ENCODE data around the gene MDGA2.
"Not testable (repeated sequence)": the region's sequence is repeated elsewhere in the genome, so short reads cannot be mapped to it uniquely, and the experiment has no call there.

The MDGA2 gene

GRCh38 chr14:47328376-47328775 is 347.0 kb downstream of the MDGA2 start:
- no peak for DNase-seq (ENCODE audit: low spot score)

- DNase-seq (ENCODE audit: low spot score): no peak
These were observed 348.1 kb downstream of the MDGA2 start for GRCh38 chr14:47327336-47327735.

- DNase-seq (ENCODE audit: low spot score): peak; percentile 0
These were observed 352.7 kb downstream of the MDGA2 start for GRCh38 chr14:47322751-47323150.

GRCh38 chr14:47302121-47302520 is 373.3 kb downstream of the MDGA2 start:
- DNase-seq (ENCODE audit: low spot score): no peak

- no peak for DNase-seq (ENCODE audit: low spot score)
These were observed 374.6 kb downstream of the MDGA2 start for GRCh38 chr14:47300796-47301195.

GRCh38 chr14:47297374-47297773 is 378.0 kb downstream of the MDGA2 start:
- no peak for DNase-seq (ENCODE audit: low spot score)

GRCh38 chr14:47284283-47284682 is 391.1 kb downstream of the MDGA2 start:
- DNase-seq (ENCODE audit: low spot score): no peak

GRCh38 chr14:47281761-47282160 is 393.6 kb downstream of the MDGA2 start:
- not testable (repeated sequence) for DNase-seq (ENCODE audit: low spot score)

GRCh38 chr14:47278233-47278842 is 397.1 kb downstream of the MDGA2 start:
- peak; percentile 37 for DNase-seq (ENCODE audit: low spot score)

GRCh38 chr14:47277703-47278102 is 397.7 kb downstream of the MDGA2 start:
- no peak for DNase-seq (ENCODE audit: low spot score)

GRCh38 chr14:47276931-47277330 is 398.5 kb downstream of the MDGA2 start:
- no peak for DNase-seq (ENCODE audit: low spot score)

- no peak for DNase-seq (ENCODE audit: low spot score)
These were observed 401.5 kb downstream of the MDGA2 start for GRCh38 chr14:47273939-47274338.

GRCh38 chr14:47270715-47271114 is 404.7 kb downstream of the MDGA2 start:
- DNase-seq (ENCODE audit: low spot score): no peak

GRCh38 chr14:47269756-47270492 is 405.5 kb downstream of the MDGA2 start:
- peak; percentile 4 for DNase-seq (ENCODE audit: low spot score)

- DNase-seq (ENCODE audit: low spot score): no peak
These were observed 410.6 kb downstream of the MDGA2 start for GRCh38 chr14:47264842-47265241.

GRCh38 chr14:47262801-47263200 is 412.6 kb downstream of the MDGA2 start:
- DNase-seq (ENCODE audit: low spot score): no peak

- no peak for DNase-seq (ENCODE audit: low spot score)
These were observed 414.1 kb downstream of the MDGA2 start for GRCh38 chr14:47261350-47261749.

- DNase-seq (ENCODE audit: low spot score): no peak
These were observed 415.6 kb downstream of the MDGA2 start for GRCh38 chr14:47259796-47260195.

GRCh38 chr14:47257013-47257412 is 418.4 kb downstream of the MDGA2 start:
- DNase-seq (ENCODE audit: low spot score): no peak

GRCh38 chr14:47252802-47253201 is 422.6 kb downstream of the MDGA2 start:
- DNase-seq (ENCODE audit: low spot score): no peak

GRCh38 chr14:47246367-47246766 is 429.0 kb downstream of the MDGA2 start:
- DNase-seq (ENCODE audit: low spot score): no peak

- DNase-seq (ENCODE audit: low spot score): not testable (repeated sequence)
These were observed 432.8 kb downstream of the MDGA2 start for GRCh38 chr14:47242579-47242978.

- DNase-seq (ENCODE audit: low spot score): no peak
These were observed 434.5 kb downstream of the MDGA2 start for GRCh38 chr14:47240748-47241437.
